ENCODE data around the gene ATP5F1A. TPM values are rescaled to one million over a fixed set of nuclear protein-coding genes. Genes with fewer than 3 reads are reported as not detected.
"Not testable (repeated sequence)": the region's sequence is repeated elsewhere in the genome, so short reads cannot be mapped to it uniquely, and the experiment has no call there.

The ATP5F1A gene
- polyA plus RNA-seq, 1 experiment, result 937 TPM

GRCh38 chr18:46133534-46133933, 35.4 kb upstream of the ATP5F1A start:
- POLR2A ChIA-PET, result no interaction called here
- Histone ChIP-seq H3K9me3 (ENCODE audit: control insufficient read depth, insufficient read depth, low read length) (no peaks in the 10 kb centered on the region), H3K4me3 (ENCODE audit: low read depth, low read length) (no peak overlapping the region), H3K27ac (ENCODE audit: low read depth, low read length) (no peak overlapping the region), H3K27me3 (ENCODE audit: control insufficient read depth, insufficient read depth, low read length) (no peaks in the 10 kb centered on the region)
- no peak for DNase-seq (ENCODE audit: low read depth, low spot score)
- no peak for TF ChIP-seq CTCF (IDR thresholded peaks at IDR 0.05; ENCODE audit: low read depth, low read length)
- CTCF ChIA-PET, result interaction anchor here (3.3 kb wide), 1 partner anchor 15 kb away, joined by 10 read pairs; no protein-coding TSS in a partner anchor

- H3K27me3 ChIP-seq (ENCODE audit: control insufficient read depth, insufficient read depth, low read length); POLR2A ChIA-PET; DNase-seq (ENCODE audit: low read depth, low spot score); H3K27ac ChIP-seq (ENCODE audit: low read depth, low read length); H3K9me3 ChIP-seq (ENCODE audit: control insufficient read depth, insufficient read depth, low read length); H3K4me3 ChIP-seq (ENCODE audit: low read depth, low read length): not testable (repeated sequence)
- CTCF ChIA-PET, result interaction anchor here (1.6 kb wide), 1 partner anchor 43 kb away, joined by 7 read pairs; a partner anchor contains a TSS
Observed at GRCh38 chr18:46130549-46130948, 32.5 kb upstream of the ATP5F1A start.

- ChIA-PET POLR2A (no interaction called here), CTCF (interaction anchor here (1.2 to 1.6 kb wide), 2 partner anchors 19 to 43 kb away, joined by 3 to 7 read pairs; a partner anchor contains a TSS)
- no peak for DNase-seq (ENCODE audit: low read depth, low spot score)
- no peak for TF ChIP-seq CTCF (IDR thresholded peaks at IDR 0.05; ENCODE audit: low read depth, low read length)
- Histone ChIP-seq H3K27me3 (ENCODE audit: control insufficient read depth, insufficient read depth, low read length) (no peaks in the 10 kb centered on the region), H3K9me3 (ENCODE audit: control insufficient read depth, insufficient read depth, low read length) (no peaks in the 10 kb centered on the region), H3K27ac (ENCODE audit: low read depth, low read length) (no peak overlapping the region), H3K4me3 (ENCODE audit: low read depth, low read length) (no peak overlapping the region)
Observed at GRCh38 chr18:46130061-46130460, 32.0 kb upstream of the ATP5F1A start.

- POLR2A ChIA-PET; DNase-seq (ENCODE audit: low read depth, low spot score); H3K4me3 ChIP-seq (ENCODE audit: low read depth, low read length); H3K27ac ChIP-seq (ENCODE audit: low read depth, low read length); H3K9me3 ChIP-seq (ENCODE audit: control insufficient read depth, insufficient read depth, low read length); H3K27me3 ChIP-seq (ENCODE audit: control insufficient read depth, insufficient read depth, low read length): not testable (repeated sequence)
- CTCF ChIA-PET, result interaction anchor here (0.9 to 2.0 kb wide), 2 partner anchors 47 to 535 kb away, joined by 3 to 7 read pairs; a partner anchor contains a TSS
Observed at GRCh38 chr18:46126625-46127024, 28.5 kb upstream of the ATP5F1A start.

GRCh38 chr18:46113751-46114150, 15.7 kb upstream of the ATP5F1A start:
- Histone ChIP-seq H3K9me3 (ENCODE audit: control insufficient read depth, insufficient read depth, low read length) (no peaks in the 10 kb centered on the region), H3K4me3 (ENCODE audit: low read depth, low read length) (no peak overlapping the region), H3K27me3 (ENCODE audit: control insufficient read depth, insufficient read depth, low read length) (no peaks in the 10 kb centered on the region), H3K27ac (ENCODE audit: low read depth, low read length) (no peak overlapping the region)
- no peak for TF ChIP-seq CTCF (IDR thresholded peaks at IDR 0.05; ENCODE audit: low read depth, low read length)
- DNase-seq (ENCODE audit: low read depth, low spot score), result no peak
- POLR2A ChIA-PET, result no interaction called here
- CTCF ChIA-PET, result interaction anchor here (1.0 kb wide), 1 partner anchor 544 kb away, joined by 4 read pairs; no protein-coding TSS in a partner anchor

- CTCF ChIA-PET, result no interaction called here
- H3K4me3 ChIP-seq (ENCODE audit: low read depth, low read length), result no peak overlapping the region
- H3K27ac ChIP-seq (ENCODE audit: low read depth, low read length), result no peak overlapping the region
- no peaks in the 10 kb centered on the region for H3K27me3 ChIP-seq (ENCODE audit: control insufficient read depth, insufficient read depth, low read length)
- no peak for TF ChIP-seq CTCF (IDR thresholded peaks at IDR 0.05; ENCODE audit: low read depth, low read length)
- no peak for DNase-seq (ENCODE audit: low read depth, low spot score)
- POLR2A ChIA-PET, result no interaction called here
- no peaks in the 10 kb centered on the region for H3K9me3 ChIP-seq (ENCODE audit: control insufficient read depth, insufficient read depth, low read length)
Observed at GRCh38 chr18:46110406-46110805, 12.3 kb upstream of the ATP5F1A start.

All from AG04450 (cell line).